Measurements from ENCODE around the gene NRCAM.

NRCAM gene

GRCh38 chr7:108236681-108237415, 219.4 kb downstream of the NRCAM start:
- no peak for DNase-seq

- DNase-seq = no peak
Measured at GRCh38 chr7:108235451-108236061, 220.7 kb downstream of the NRCAM start.

DNA sequence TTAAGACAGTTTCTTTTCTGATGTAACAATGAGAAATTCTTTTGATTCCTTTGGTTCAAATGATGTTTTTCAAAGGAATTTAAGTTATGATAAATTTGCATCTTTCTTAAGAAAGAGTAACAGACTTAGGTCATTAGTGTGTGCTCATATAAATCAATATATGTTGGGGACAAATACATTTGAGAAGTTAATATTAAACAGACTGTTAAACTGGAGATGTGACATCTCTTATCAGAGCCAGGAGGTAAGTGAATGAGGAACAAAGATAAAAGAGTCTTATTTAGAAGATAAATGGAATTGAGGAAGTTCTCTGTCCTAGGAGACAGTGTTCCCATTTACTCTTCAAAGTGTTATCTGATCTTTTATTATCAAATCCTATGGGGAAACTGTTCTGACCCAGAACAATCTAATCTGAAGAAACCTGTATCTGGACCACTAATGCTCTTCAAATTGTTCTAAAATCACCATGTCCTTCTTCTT, 221.2 kb downstream of the NRCAM start:
- DNase-seq = no peak

DNA sequence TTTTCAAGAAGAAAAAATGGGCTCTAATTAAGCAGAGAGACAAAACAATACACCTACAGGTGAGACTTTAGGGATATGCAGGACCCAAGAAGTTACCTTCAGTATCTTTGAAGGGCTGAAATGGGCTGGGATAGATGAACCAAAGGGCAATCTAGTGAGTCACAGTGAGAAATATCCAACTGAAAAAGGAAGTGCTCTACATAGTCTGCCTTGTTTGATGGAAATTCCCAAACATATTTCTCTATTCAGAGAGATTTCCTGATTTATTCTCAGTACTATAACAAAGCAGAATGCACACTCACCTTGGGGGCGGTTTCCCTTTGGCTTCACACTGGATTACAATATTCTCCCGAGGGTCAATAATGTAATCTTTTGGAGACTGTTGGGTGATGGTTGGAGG, 222.0 kb downstream of the NRCAM start:
- no peak for DNase-seq

DNA sequence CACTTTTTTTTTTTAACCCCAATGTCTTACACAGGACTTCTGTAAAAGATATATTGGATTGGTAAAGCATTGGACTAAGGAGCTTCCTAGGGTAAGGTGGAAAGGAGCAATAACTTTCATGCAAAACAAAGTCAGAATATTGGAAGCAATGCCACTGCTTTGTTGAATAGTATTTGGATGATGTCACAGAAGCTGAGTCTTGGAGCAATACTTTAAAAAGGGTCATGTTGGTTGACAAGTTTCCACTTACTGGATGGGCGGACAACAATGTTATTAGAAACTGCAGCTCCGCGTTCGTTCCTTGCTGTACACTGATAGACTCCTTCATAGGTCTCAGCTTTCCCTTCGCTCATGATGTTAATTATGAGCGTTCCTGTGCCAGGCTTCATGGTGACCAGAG, 224.2 kb downstream of the NRCAM start:
- no peak for DNase-seq

- no peak for DNase-seq
Measured at GRCh38 chr7:108231221-108231620, 225.0 kb downstream of the NRCAM start.

GRCh38 chr7:108227366-108227765, 228.9 kb downstream of the NRCAM start:
- no peak for DNase-seq

GRCh38 chr7:108226816-108227299, 229.4 kb downstream of the NRCAM start:
- DNase-seq = no peak

DNA sequence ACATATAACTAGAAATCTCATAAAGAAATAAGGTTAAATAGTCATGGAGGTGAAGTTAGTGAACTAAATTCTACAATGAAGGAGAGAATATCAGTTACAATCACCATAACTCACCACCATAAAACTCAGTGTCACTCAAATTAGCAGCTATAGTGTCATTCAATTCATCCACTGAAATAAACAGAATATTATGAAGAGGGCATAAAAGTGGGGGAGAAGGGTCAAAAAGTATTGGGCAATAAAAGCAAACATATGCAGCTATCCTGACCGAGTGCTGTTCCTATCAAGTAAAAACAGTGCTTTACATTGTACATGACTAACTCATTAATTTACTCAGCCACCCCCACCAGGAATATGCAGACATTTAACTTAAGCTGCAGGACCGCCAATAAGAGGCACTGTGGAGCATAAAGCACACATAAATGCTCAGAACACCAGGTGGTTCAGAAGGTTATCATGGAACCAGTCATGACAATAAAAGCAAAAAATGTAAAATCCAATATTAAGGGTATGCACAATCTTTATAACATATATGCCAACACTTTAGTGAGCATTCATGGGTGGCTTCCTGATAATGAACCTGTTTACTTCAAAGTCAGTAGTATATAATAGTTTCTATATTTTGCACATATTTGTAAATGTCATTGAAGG, 230.6 kb downstream of the NRCAM start:
- no peak for DNase-seq

DNA sequence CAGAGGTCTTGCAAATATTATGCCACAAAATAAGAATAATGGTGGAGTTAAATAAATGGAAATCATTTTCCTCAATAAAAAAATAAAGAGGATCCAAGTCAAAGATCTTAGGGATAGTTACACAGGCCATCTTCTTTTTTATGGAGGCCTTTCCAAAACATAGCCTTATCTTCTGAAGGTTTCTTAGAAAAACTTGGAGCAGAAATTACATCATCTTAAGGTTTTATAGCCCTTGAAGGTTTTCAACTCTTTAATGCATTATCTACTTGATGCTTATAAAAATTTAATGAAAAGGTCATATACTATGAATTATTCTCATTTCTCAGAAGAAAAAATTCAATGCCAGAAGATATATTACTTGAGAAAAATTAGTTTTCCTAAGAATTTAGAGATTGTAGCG, 231.8 kb downstream of the NRCAM start:
- no peak for DNase-seq

GRCh38 chr7:108222236-108222892, 233.9 kb downstream of the NRCAM start:
- no peak for DNase-seq

DNA sequence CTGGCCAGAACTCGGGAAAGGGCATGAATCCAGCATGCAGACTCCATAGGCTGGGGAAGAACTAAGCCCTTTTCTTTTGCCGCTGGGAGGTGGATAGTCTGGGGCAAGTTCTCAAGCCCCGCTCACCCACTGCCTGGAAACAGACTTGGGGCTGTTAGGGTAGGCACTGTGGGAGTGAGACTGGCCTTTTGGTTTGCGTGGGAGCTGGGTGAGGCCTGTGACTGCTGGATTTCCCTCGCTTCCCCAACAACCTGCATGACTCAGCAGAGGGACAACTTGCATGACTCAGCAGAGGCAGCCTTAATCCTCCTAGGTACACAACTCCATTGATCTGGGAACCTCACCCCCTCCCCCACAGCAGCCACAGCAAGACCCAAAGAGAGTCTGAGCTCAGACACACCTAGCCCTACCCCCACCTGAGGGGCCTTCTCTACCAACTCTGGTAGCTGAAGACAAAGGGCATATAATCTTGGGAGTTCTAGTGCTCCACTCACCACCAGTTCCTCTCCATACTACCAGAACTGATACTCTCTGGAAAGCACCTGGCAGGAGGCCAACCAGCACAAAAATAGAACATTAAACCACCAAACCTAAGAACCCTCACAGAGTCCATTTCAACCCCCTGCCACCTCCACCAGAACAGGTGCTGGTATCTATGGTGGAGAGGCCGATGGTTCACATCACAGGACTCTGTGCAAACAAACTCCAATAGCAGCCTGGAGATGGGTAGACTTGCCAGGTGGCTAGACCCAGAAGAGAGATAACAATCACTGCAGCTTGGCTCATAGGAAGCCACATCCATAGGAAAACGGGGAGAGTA, 244.6 kb downstream of the NRCAM start:
- DNase-seq = peak; percentile 86

- no peak for DNase-seq
Measured at GRCh38 chr7:108210796-108211195, 245.4 kb downstream of the NRCAM start.

- DNase-seq = no peak
Measured at GRCh38 chr7:108205311-108205710, 250.9 kb downstream of the NRCAM start.

GRCh38 chr7:108204281-108204796, 251.9 kb downstream of the NRCAM start:
- no peak for DNase-seq

GRCh38 chr7:108203537-108203936, 252.7 kb downstream of the NRCAM start:
- peak; percentile 7 for DNase-seq

GRCh38 chr7:108202743-108203142, 253.5 kb downstream of the NRCAM start:
- DNase-seq = no peak

DNA sequence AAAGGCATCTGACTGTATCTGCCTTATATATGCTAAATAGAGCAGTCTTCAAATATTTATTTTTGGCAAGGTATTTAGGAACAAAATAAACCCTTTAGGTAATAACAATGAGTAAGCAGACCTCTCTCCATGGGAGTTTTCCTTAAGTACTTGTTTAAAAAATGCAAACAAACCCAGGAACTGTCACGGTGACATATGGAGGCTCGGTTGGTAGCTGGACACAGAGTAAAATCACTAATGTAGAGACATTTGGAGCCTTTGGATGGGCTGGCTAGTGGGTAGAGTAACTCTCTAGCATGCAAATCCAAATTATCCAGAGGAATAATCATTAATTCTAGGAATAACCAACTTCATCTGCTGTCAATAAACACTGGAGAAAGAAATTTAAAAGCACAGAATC, 254.5 kb downstream of the NRCAM start:
- DNase-seq = no peak

- no peak for DNase-seq
Measured at GRCh38 chr7:108200326-108200725, 255.9 kb downstream of the NRCAM start.

DNA sequence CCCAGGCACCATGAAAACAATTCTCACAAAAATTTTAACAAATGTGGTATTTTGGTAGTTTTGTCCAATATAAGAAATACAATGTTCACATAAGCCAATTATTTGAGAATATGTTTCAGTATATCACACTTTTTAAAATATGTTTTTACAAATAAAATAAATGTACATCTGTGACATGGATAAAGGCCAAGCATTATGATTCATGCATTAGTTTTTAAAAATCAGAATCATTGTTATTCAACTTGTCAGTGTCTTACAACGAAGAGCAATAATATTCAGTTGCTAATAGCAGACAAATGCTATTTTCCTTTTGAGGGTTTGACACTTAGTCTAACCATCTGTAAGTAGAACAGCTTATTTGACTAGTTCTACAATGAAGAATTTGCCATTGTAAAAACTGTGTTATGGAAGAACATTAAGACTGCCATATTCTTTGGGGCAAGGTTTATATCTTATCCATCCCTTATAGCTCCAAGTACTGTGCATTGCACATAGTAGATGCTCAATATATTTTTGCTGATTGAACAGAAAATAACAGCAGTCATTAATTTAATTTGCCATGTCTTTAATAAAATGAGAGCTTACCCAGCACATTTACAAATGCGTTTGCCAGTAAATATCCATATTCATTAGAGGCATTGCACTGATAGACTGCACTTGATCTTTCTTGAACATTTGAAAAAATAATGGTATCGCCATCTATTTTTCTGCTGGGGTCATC, 258.7 kb downstream of the NRCAM start:
- DNase-seq = no peak

DNA sequence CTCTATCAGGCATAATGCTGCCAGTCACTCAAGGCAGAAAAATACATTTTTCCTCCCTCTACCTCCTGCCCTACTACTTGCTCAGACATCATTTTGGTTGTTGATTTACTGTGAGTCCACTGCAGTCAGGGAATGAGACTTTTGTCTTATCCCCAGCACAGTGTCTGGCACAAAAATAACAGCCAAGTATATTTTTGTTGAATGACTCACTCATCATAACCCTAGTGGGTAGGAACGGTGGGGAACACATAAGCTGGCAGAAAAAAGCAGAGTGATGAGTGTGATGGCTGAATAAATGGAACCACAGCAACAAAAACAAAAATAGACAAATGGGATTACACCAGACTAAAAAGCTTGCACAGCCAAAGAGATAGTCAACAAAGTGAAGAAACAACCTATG, 260.2 kb downstream of the NRCAM start:
- DNase-seq = no peak

Measured in NCI-H2029 (cell line).